Measurements from ENCODE around the gene GNAQ. TPM values are rescaled to one million over a fixed set of nuclear protein-coding genes. Genes with fewer than 3 reads are reported as not detected.

GNAQ gene
- total RNA-seq, 1 donor from 2014 or later, result 46.9 TPM

GRCh38 chr9:77945798-77946197, 85.8 kb downstream of the GNAQ start:
- TF ChIP-seq CTCF (IDR thresholded peaks at IDR 0.05; ENCODE audit: unreplicated experiment), result no peak
- Mint-ChIP-seq H3K4me3 (no peak overlapping the region), H3K27me3 (ENCODE audit: low read depth) (no peaks in the 10 kb centered on the region), H3K4me1 (peaks cover 37% of the 10 kb centered on the region), H3K36me3 (no peaks in the 10 kb centered on the region), H3K27ac (no peak overlapping the region), H3K9me3 (no peaks in the 10 kb centered on the region)
- DNase-seq (ENCODE audit: low spot score in 2 of 2, unreplicated experiment in 2 of 2), result no peak

GRCh38 chr9:77944556-77945243, 86.9 kb downstream of the GNAQ start:
- no peak for TF ChIP-seq CTCF (IDR thresholded peaks at IDR 0.05; ENCODE audit: unreplicated experiment)
- peak in 1 of 2 experiments; percentile 48 for DNase-seq (ENCODE audit: low spot score in 2 of 2, unreplicated experiment in 2 of 2)
- Mint-ChIP-seq H3K9me3 (no peaks in the 10 kb centered on the region), H3K36me3 (no peaks in the 10 kb centered on the region), H3K27me3 (ENCODE audit: low read depth) (no peaks in the 10 kb centered on the region), H3K4me3 (no peak overlapping the region), H3K4me1 (peaks cover 30% of the 10 kb centered on the region), H3K27ac (peak overlapping the region; percentile 47)

- Mint-ChIP-seq H3K4me3 (no peak overlapping the region), H3K27ac (no peak overlapping the region), H3K27me3 (ENCODE audit: low read depth) (no peaks in the 10 kb centered on the region), H3K4me1 (peaks cover 28% of the 10 kb centered on the region), H3K36me3 (no peaks in the 10 kb centered on the region), H3K9me3 (no peaks in the 10 kb centered on the region)
- TF ChIP-seq CTCF (IDR thresholded peaks at IDR 0.05; ENCODE audit: unreplicated experiment), result no peak
- DNase-seq (ENCODE audit: low spot score in 2 of 2, unreplicated experiment in 2 of 2), result no peak
Measured at GRCh38 chr9:77943057-77943456, 88.6 kb downstream of the GNAQ start.

- no peak for DNase-seq (ENCODE audit: low spot score in 2 of 2, unreplicated experiment in 2 of 2)
- TF ChIP-seq CTCF (IDR thresholded peaks at IDR 0.05; ENCODE audit: unreplicated experiment), result no peak
- peaks cover 2% of the 10 kb centered on the region for H3K36me3 Mint-ChIP-seq
- no peak overlapping the region for H3K4me3 Mint-ChIP-seq
- H3K27me3 Mint-ChIP-seq (ENCODE audit: low read depth), result no peaks in the 10 kb centered on the region
- H3K27ac Mint-ChIP-seq, result no peak overlapping the region
- peaks cover 3% of the 10 kb centered on the region for H3K4me1 Mint-ChIP-seq
- no peaks in the 10 kb centered on the region for H3K9me3 Mint-ChIP-seq
Measured at GRCh38 chr9:77939149-77939668, 92.4 kb downstream of the GNAQ start.

GRCh38 chr9:77938163-77938562, 93.4 kb downstream of the GNAQ start:
- no peak for DNase-seq (ENCODE audit: low spot score in 2 of 2, unreplicated experiment in 2 of 2)
- H3K9me3 Mint-ChIP-seq, result no peaks in the 10 kb centered on the region

More at GRCh38 chr9:77938163-77938562, 93.4 kb downstream of the GNAQ start:
- Mint-ChIP-seq H3K27ac (no peak overlapping the region), H3K4me3 (no peak overlapping the region), H3K4me1 (peaks cover 6% of the 10 kb centered on the region), H3K27me3 (ENCODE audit: low read depth) (no peaks in the 10 kb centered on the region), H3K36me3 (peaks cover 2% of the 10 kb centered on the region)
- no peak for TF ChIP-seq CTCF (IDR thresholded peaks at IDR 0.05; ENCODE audit: unreplicated experiment)
